ENCODE measurements around the gene CKAP4.

The CKAP4 gene

DNA sequence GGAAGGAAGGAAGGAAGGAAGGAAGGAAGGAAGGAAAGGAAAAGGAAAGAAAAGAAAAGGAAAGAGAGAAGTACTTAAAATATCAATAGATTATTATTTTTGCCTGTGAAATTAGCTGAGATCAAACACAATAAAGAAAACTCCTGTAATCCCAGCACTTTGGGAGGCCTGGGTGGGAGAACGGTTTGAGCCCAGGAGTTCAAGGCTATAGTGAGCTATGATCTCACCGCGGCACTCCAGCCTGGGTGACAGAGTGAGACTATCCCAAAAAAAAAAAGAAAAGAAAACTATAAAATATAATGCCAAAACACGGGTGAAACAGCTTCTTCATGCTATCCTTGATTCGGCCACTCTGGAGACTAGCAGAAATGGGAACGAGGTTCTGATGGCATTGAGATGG lies 26.2 kb upstream of the CKAP4 start:
- no peak for DNase-seq (ENCODE audit: low read depth)

DNA sequence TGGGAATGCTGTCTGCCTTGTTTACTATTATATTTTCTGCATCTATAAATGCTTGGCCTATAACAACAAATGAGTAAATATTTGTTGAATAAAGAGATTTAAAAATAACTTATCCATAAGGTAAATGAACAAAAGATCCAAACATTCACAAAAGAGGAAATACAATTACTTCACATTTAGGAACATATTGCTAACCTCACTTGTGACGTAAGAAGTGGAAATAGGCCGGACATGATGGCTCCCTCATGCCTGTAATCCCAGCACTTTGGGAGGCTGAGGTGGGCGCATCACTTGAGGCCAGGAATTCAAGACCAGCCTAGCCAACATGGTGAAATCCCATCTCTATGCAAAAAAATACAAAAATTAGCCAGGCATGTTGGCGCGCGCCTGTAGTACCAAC lies 25.7 kb upstream of the CKAP4 start:
- DNase-seq (ENCODE audit: low read depth): no peak

DNA sequence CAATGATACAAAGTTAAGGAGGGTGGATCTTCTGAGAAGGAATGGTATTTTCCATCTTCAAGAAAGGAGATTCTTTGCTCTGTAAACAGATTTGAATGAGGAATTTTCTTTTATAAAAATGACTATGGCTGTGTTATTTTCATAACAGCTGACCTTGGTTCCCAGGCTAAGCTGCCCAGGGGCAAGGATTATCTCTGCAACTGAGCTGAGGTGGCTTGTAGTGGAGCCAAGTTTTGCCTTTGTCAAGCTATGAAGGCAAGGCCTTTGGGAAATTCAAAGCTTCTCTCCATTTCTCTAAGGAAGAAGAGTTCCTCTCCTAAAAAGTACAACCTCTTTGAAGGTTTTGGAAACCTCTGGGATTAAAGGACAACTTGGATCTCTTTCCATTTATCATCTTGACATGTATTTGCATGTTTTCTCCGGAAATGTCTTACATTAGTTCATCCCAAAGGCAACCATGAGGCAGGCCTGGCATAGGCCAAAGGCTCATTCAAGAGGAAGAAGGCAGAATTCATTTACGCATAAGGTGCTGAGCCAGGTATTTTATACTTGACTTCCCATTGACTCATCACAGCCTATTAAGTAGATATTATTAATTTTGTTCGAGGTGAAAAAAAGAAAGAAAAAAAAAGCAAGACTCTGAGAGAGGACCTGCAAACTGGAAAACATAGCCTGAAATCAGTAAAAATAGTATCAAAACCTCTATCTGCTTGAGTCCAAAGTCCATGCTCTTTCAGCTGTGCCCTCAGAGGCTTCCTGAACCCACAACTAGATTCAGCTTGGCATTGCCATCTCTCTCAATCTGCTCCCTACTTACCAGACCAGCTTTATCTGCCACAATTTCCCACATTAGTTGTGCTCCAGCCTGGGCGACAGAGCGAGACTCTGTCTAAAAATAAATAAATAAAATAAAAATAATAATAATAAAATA lies 24.0 kb upstream of the CKAP4 start:
- DNase-seq (ENCODE audit: low read depth): no peak

DNA sequence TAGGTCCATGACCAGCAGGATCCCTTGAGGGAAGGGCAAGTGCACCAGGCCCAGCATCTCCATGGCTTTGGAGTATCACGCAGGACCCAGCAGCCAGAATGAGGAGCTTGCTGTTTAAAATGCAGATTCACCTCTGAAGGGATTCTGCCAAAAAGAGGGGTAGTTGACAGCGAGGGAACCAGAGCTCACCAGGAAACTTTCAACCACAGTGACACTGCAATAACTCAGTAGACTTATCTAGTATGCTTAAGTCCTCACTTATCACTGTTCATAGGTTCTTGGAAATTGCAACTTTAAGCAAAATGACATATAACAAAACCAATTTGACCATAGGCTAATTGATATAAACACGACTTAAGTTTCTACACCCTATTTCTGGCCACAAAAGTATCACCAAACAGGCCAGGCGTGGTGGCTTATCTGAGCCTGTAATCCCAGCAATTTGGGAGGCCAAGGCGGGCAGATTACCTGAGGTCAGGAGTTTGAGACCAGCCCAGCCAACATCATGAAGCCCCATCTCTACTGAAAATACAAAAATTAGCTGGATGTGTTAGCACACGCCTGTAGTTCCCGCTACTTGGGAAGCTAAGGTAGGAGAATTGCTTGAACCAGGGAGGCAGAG lies 21.4 kb upstream of the CKAP4 start:
- no peak for DNase-seq (ENCODE audit: low read depth)

DNA sequence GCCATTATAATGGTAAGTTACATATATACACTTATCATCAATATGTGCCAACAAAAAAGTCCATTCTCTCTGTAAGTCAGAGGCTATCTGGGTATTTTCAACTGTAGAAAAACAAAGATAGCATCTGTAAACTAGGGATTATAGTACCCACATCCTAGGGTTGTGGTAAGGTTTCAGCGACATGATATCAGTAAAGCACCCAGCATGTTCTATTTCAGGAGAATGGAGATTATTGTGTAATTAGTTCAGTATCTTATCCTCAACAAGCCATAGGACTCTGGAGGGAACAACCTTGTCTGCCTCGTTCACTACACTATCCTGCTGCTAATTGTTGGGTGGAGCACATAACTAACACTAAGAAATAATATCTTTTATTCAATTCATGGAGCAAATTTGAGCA lies 19.7 kb upstream of the CKAP4 start:
- no peak for DNase-seq (ENCODE audit: low read depth)

DNA sequence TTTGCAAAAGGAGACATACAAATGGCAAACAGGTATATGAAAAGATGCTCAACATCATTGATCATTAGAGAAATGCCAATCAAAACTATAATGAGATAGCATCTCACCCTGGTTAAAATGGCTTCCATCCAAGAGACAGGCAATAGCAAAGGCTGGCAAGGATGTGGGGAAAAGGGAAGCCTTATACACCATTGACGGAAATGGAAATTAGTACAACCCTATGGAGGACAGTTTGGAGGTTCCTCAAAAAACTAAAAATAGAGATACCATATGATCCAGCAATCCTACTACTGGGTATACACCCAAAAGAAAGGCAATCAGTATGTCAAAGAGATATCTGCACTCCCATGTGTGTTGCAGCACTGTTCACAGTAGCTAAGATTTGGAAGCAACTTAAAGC lies 17.3 kb upstream of the CKAP4 start:
- DNase-seq (ENCODE audit: low read depth): no peak

DNA sequence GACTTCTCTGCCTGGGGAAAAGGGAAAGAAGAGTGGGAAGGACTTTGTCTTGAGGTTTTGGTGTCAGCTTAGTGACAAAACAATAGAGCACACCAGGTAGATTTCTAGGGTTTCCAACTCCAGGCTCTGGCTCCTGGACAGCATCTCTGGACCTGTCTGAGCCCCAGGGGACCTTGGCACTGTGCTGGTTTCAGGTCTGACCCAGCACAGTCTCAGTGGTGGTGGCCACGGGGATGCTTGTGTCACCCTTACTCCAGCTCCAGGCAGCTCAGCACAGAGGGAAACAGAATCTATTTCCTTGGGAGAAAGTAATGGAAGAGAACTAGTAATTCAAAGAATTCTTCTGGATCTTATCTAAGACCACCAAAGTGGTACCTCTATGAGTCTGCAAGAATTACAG lies 11.1 kb upstream of the CKAP4 start:
- no peak for DNase-seq (ENCODE audit: low read depth)

DNA sequence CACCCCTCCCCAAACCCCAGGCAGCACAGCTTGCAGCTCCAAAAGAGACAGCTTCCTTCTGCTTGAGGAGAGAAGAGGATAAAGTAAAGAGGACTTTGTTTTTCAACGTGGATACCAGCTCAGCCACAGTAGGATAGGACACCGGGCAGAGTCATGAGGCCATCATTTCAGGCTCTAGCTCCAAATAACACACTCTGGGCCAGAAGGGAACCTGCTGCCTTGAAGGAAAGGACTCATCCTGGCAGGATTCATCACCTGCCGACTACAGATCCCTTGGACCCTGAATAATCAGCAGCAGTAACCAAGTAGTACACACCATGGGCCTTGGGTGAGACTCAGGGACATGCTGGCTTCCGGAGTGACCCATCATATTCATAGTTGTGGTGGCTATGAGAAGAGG lies 10.4 kb upstream of the CKAP4 start:
- DNase-seq (ENCODE audit: low read depth): no peak

DNA sequence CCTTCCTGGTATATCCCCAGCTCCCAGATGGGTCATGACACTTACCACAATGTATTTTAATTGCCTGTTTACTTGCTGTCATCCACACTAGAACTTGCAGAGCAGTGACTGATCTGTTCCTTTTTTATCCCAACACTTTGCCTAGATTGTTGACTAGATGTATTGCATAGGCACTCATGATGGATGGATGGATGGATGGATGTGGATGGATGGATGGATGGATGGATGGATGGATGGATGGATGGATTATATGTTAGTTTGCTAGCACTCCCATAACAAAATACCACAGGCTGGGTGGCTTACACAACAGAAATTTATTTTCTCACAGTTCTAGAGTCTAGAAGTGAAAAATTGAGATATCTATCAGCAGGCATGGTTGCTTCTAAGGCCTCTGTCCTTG lies 8.7 kb upstream of the CKAP4 start:
- no peak for DNase-seq (ENCODE audit: low read depth)

DNA sequence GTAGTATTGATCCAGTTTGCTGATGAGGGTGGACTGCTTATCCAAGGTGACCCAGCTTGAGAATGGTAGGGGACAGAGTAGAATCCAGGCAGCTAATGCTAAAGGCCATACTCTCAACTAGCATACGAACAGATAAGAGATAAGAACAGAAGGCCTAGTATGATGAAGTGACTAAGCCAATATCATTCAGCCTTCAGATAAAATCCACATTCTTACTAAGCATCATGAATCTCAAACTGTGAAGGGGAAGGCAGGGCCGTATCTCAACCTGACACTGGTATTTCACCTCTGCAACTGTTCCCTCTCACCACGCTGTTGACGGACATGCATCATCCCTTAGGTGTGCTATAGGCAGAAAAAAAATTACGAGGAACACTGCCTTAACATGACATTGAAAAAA lies 8.1 kb upstream of the CKAP4 start:
- no peak for DNase-seq (ENCODE audit: low read depth)

DNA sequence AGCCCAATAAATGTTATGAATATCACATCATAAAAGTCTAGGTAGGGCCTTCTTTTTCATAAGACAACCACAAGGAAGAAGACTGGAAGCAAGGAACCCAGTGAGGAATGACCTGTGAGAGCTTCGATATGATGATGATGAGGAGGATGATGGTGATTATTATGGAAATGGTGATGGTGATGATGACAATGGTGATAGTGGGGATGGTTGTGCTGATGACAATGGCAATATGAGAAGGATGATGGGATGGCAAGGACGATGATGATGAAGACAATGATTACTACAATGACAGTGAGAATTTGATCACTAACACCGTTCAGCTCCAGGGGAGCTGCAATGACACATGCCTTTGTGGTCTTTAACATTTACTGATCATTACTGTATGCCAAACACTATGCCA lies 7.7 kb upstream of the CKAP4 start:
- DNase-seq (ENCODE audit: low read depth): no peak

DNA sequence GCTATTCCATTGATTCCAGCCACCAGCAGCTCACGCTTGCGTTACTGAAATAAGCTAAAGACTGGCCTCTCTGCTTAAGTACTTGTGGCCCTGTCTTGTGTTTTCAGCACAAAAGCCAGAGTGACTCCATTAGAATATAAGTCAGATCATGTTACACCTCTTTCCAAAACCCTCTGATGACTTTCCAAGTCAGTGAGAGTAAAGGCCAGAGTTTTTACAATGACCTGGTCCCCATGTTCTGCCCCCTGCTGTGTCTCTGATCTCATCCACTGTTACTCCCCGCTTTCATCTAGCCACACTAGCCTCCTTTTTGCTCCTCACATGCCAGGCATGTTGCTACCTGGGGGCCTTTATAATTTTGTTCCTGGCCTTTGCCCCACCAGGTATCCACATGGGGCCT lies 6.9 kb upstream of the CKAP4 start:
- DNase-seq (ENCODE audit: low read depth): no peak

DNA sequence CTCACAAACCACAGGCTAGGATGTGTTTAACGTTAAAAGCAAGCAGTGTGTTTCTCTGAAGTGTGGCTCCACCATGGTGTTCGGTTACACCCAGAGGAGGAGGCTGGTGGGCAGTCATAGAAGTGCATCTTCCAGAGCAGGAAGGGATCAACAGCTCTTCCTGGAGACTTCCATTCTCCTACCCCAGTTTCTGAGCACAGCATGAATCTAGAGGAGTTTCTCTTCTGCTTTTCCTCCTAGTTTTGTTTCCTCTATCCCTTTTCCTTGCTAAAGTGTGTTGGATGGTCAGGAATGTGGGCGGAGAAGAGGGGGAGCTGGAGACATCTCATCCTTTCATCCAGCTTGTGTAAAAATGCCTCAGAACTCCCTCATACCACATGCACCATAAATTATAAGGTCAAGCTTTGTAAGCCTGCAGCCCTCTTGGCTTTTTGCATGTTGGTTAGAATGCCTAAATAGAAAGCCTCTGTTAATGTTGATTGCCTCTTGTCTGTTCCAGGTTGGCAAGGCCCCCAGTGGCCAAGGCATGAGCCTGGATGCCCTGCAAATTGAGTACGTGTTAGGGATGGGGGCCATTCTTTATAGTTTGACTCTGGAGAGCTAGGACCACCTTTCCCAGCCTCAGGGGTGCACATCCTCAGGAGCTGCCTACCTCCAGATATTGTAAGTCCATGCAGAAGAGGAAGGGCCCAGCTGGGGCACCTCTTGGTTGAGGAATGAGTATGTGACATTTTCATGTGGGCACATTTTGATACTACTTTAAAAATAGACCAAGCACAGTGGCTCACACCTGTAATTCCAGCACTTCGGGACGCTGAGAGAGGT lies 4.0 kb upstream of the CKAP4 start:
- DNase-seq (ENCODE audit: low read depth): no peak

DNA sequence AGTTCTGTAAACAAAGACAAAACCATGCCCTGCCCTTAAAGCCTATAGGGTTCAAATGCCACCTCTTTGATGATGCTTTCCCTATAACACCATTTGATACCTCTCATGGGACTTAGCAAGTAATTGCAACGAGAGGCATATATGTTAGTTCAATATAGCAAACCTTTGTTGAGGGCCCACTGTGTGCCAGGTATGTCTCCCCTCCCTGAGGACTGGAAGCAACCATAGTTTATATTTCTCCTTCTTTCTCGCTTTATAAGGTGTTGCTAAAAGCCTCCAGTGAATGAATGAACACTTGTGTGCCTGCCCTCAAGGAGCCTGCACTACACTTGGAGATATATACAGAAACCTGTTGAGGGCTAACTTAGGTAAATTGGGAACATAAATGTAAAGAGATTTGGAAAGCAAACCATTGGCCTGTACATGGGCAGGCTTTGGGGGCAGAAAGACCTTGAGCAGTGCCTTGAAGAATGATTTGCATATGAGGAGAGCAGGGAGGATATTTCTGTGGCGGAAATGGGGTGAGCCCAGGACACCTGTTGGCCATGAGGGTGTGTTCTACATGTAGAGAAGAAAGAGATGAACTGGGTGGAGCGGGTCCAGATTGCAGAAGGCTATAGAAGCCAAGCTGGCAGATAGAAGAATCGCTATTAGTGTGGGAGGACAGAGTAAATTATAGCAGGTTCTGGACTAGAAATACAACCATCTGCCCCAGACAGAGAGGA lies 1.8 kb upstream of the CKAP4 start:
- no peak for DNase-seq (ENCODE audit: low read depth)

DNA sequence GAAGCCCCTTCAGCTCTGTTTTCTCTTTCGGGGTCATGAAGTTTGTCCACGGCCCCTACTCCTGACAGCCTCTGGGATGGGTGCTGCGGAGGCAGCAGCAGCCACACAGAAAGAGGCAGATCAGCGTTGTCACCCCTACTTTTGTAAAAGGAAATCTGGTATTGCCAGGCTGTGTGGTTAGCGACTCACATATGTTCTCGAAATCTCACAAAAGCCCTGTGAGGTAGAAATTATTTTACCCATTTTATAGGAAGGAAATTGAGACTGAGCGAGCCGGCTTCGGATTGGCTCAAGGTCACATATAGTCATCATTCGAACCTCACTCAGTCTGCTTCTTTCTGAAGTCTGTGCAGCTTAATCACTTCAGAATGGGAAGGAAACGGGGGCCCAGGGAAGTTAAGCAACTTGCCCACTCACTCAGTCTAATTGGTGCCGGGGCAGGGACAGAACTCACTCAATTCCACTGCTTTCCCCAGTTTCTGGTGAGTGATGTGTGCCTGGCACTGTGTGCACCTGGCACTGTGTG lies 1.1 kb upstream of the CKAP4 start:
- DNase-seq (ENCODE audit: low read depth): peak; percentile 12

DNA sequence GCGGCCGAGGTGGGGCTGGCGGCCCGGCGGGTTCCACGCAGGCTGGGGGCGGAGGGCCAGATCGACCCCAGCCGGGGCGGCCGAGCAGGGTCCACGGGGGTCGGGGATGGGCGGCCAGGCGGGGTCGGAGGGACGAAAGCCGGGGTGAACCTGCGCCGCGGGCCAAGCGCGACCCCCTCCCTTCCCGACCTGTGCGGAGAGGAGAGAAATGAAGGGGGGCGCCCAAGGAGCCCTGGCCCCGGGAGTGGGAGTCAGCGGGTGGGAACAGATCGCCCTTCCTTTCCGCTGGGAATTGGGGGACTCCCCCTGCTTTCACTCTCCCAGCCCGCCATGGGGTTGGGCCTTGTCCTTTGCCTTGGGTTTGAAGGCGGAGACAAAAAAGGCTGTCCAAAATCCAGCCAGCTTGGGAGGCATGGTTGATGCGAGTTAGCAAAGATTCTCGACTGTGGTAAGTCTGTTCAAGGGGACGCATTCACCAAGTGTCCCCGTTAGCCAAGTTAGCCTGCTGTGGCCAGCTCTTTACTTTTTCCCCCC lies 559 bp upstream of the CKAP4 start:
- no peak for DNase-seq (ENCODE audit: low read depth)

DNA sequence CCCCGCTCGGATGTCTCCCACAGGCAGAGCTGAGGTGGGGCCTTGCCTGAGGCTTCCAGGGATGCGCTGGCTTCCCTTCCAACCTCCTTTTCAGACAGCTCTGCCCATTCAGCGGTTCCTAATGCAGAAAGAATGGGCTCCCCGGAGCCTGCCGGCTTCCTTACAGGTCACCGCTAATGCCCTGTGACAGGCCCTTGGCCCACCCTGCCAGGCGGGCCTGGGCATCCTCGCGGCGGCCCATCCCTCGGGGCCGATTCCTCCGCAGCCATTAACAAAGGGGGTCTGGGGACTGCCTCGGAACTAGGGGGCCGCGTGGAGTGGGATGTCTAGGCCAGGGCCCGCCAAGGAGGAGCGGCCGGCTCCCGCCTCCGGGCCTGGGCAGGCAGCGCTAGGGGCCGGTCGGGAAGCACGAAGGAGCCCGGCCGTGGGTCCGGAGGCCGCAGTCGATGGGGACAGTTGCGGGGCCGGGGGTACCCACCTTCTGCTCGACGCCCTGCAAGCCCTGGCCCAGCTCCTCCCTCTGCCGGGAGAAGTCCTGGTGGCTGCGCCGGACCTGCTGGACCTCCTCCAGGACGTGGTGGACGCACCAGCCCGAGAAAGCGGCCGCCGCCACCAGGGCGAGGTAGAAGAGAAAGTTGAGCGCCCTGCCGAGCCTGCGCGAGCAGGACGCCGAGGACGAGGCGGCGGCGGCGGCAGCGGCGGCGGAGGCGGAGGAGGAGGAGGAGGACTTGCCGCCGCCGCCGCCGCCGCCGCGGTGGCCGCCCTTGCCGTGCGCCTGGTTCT lies 738 bp downstream of the CKAP4 start:
- DNase-seq (ENCODE audit: low read depth): peak; percentile 47

DNA sequence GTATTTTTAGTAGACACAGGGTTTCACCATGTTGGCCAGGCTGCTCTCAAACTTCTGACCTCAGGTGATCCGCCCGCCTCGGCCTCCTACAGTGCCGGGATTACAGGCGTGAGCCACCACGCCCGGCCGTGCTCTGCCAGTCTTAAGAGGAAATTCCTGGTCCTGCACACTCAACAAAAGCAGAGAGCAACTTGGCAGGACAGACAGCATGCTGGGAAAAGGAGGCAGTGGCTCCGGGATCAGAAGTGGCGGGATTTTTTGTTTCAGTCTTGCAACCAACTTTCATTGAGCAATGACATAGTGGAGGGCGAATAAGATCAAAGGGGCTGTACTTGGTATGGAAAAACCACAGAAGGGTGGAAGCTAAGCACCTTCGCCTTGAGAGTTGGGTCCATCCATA lies 2.1 kb downstream of the CKAP4 start:
- no peak for DNase-seq (ENCODE audit: low read depth)

DNA sequence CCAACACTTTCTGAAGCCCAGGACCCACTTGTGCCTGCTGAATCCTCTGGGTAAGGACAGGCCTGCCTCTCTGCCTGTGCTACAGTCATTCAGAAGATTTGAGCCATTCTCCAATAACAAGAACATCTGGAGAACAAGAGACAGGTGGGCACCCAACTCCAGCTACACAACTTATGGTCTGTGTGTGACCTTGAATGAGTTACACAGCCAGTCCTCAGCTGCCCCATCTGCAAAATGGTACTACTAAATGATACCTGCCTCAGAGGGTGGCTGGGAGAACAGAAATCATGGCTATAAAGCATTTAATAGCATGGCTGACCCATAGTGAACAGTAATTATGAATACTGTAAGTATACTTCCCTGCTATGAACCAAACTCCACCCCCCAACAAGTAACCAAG lies 4.2 kb downstream of the CKAP4 start:
- DNase-seq (ENCODE audit: low read depth): no peak

DNA sequence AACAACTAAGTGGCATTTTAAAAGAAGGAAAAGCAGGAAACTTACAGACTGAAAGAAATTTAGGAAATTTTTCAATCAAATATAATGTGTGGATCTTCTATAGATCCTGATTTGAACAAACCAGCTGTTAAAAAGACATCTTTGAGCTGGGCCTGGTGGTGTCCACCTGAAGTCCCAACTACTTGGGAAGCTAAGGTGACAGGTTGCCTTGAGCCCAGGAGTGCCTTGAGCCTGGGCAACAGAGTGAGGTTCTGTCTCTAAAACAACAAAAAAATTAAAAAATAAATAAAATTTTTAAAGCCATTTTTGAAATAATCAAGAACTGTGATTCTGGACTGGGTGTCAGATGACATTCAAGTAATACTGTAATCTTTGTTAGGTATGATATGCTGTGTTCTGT lies 7.0 kb downstream of the CKAP4 start:
- no peak for DNase-seq (ENCODE audit: low read depth)

DNA sequence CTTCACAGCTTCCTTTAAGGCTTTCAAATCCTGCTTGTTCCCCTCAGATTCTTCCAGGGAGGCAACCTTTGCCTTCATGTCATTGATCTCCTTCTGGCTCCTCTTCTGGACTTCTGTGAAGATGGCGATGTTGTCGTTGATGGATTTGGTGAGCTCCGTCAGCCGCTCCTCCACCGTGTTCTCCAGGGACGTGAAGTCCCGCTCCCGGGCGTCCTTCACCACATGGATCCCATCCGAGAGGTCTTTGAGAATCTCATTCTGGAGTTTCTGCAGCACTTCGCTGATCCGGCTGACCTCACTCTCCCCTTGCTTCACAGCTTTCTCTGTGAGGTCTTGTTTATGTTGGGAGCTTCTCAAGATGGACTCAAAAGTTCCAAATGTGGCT lies 7.9 kb downstream of the CKAP4 start:
- no peak for DNase-seq (ENCODE audit: low read depth)

All from activated T-helper 9 cell treated with anti-CD3 and anti-CD28 coated beads, Interleukin-2, amount 50 U/mL, for 16 hours (primary cell).